BLaER1 treated with 17β-estradiol and CSF1 and Interleukin-3, amounts not matched to agents 10 nM and 100 nM (cell line): ENCODE data around the gene PRMT2.
A peak's percentile ranks its signal among the peaks of the same experiment; 100 is the strongest.
"Not testable (repeated sequence)": the region's sequence is repeated elsewhere in the genome, so short reads cannot be mapped to it uniquely, and the experiment has no call there.

Experiments used
- H3K27ac ChIP-seq, 11 experiments: shearing (Covaris generic); formaldehyde crosslinking; 2 replicates each; pipeline ENCODE4 v1.8.1; 2022
- H3K27me3 ChIP-seq, 11 experiments: shearing (Covaris generic); formaldehyde crosslinking; 2 replicates each; pipeline ENCODE4 v1.8.1; 2022
- H3K36me3 ChIP-seq, 11 experiments: shearing (Covaris generic); formaldehyde crosslinking; 2 replicates each; pipeline ENCODE4 v1.8.1; 2022
- H3K4me1 ChIP-seq, 10 experiments: shearing (Covaris generic); formaldehyde crosslinking; 2 replicates each; pipeline ENCODE4 v1.8.1; 2022
- H3K4me2 ChIP-seq, 11 experiments: shearing (Covaris generic); formaldehyde crosslinking; 2 replicates each; pipeline ENCODE4 v1.8.1; 2022
- H3K4me3 ChIP-seq, 10 experiments: shearing (Covaris generic); formaldehyde crosslinking; 2 replicates each; pipeline ENCODE4 v1.8.1; 2022
- H3K9ac ChIP-seq, 11 experiments: shearing (Covaris generic); formaldehyde crosslinking; 2 replicates each; pipeline ENCODE4 v1.8.1; 2022
- H3K9me3 ChIP-seq, 11 experiments: shearing (Covaris generic); formaldehyde crosslinking; replicated peaks in 1 of 11; 2 replicates each; pipeline ENCODE4 v1.8.1; 2022
- H4K20me1 ChIP-seq, 11 experiments: shearing (Covaris generic); formaldehyde crosslinking; 2 replicates each; pipeline ENCODE4 v1.8.1; 2022
- Cebpa-rat ChIP-seq, 11 experiments: shearing (Covaris generic); IDR thresholded peaks; 2 replicates each; pipeline ENCODE4 v1.8.1; 2022

Gene PRMT2

DNA sequence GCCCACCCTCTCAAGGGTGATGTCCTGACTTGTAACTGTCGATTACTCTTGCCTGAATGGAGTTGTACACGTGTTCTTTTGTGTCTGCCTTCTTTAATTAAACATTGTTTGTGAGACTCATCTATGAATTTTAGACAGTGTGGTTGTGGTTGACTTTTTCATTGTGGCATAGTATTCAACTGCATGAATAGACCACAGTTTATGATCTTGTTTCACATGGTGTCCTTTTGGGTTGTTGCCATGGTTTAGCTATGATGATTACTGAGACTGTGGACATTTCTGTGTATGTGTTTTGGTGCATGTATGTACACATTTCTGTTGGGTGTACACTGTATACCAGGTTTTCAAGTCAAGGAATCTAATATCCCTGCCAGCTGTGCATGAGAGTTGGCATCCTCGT is 30.1 kb downstream of the PRMT2 start:
- peaks cover 0 to 39% (median 0%) of the 10 kb centered on the region in 11 experiments; a peak in 4 of 22 replicates for H4K20me1 ChIP-seq
- H3K4me1 ChIP-seq, result peaks cover 3 to 30% (median 22%) of the 10 kb centered on the region in 10 experiments; a peak in 18 of 20 replicates
- peaks cover 17 to 24% (median 22%) of the 10 kb centered on the region in 11 experiments for H3K27me3 ChIP-seq
- H3K36me3 ChIP-seq, result peaks cover 0 to 39% (median 15%) of the 10 kb centered on the region in 11 experiments; a peak in 18 of 22 replicates
- no peaks in the 10 kb centered on the region for H3K9me3 ChIP-seq
- no peak overlapping the region for H3K4me3 ChIP-seq
- no peak for TF ChIP-seq Cebpa-rat (IDR thresholded peaks at IDR 0.05)
- H3K27ac ChIP-seq, result no peak overlapping the region
- H3K4me2 ChIP-seq, result no peak overlapping the region
- no peak overlapping the region for H3K9ac ChIP-seq

DNA sequence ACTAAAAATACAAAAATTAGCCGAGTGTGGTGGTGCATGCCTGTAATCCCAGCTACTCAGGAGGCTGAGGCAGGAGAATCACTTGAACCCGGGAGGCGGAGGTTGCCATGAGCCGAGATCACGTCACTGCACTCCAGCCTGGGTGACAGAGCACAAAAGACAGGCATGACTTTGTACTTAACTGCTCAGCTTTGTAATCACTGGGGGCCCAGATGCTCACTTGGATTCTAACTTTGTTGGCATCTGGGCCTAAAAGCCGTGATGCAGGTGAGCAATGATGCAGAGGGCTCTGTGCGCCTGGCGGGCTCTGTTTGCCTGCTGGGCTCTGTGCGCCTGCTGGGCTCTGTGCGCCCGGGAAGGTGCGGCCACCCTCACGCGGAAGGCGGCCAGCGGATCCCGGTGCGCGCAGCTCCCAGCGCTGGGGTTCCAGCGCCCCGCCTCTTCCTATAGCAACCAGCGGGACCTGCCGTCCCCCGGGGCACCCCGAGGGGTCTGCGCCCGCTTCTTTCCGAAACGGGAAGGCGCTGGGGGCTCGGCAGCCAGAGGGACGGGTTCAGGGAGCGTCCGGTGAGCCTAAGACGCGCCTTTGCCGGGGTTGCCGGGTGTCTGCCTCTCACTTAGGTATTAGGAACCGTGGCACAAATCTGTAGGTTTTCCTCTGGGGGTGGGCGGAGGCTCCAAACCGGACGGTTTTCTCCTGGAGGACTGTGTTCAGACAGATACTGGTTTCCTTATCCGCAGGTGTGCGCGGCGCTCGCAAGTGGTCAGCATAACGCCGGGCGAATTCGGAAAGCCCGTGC is 31.7 kb downstream of the PRMT2 start:
- Histone ChIP-seq H3K27ac (peak overlapping the region in 8 of 11 experiments; percentile 3 to 45 (median 26); a peak in 8 of 22 replicates), H3K4me1 (peaks cover 3 to 27% (median 21%) of the 10 kb centered on the region in 10 experiments; a peak in 18 of 20 replicates), H3K36me3 (peaks cover 0 to 34% (median 15%) of the 10 kb centered on the region in 11 experiments; a peak in 18 of 22 replicates), H3K9ac (peak overlapping the region; percentile 50 to 72 (median 65); a peak in 21 of 22 replicates), H3K27me3 (peaks cover 17 to 24% (median 22%) of the 10 kb centered on the region in 11 experiments), H3K4me2 (peak overlapping the region; percentile 91 to 100 (median 97)), H3K4me3 (peak overlapping the region; percentile 56 to 77 (median 67)), H3K9me3 (no peaks in the 10 kb centered on the region), H4K20me1 (peaks cover 0 to 27% (median 0%) of the 10 kb centered on the region in 11 experiments; a peak in 3 of 22 replicates)
- no peak for TF ChIP-seq Cebpa-rat (IDR thresholded peaks at IDR 0.05)

DNA sequence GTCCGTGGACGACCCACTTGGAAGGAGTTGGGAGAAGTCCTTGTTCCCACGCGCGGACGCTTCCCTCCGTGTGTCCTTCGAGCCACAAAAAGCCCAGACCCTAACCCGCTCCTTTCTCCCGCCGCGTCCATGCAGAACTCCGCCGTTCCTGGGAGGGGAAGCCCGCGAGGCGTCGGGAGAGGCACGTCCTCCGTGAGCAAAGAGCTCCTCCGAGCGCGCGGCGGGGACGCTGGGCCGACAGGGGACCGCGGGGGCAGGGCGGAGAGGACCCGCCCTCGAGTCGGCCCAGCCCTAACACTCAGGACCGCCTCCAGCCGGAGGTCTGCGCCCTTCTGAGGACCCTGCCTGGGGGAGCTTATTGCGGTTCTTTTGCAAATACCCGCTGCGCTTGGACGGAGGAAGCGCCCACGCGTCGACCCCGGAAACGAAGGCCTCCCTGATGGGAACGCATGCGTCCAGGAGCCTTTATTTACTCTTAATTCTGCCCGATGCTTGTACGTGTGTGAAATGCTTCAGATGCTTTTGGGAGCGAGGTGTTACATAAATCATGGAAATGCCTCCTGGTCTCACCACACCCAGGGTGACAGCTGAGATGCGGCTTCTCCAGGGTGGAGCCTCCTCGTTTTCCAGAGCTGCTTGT is 32.4 kb downstream of the PRMT2 start:
- no peak for TF ChIP-seq Cebpa-rat (IDR thresholded peaks at IDR 0.05)
- Histone ChIP-seq H3K9ac (peak overlapping the region; percentile 50 to 72 (median 65); a peak in 21 of 22 replicates), H3K27me3 (peaks cover 17 to 24% (median 22%) of the 10 kb centered on the region in 11 experiments)

DNA sequence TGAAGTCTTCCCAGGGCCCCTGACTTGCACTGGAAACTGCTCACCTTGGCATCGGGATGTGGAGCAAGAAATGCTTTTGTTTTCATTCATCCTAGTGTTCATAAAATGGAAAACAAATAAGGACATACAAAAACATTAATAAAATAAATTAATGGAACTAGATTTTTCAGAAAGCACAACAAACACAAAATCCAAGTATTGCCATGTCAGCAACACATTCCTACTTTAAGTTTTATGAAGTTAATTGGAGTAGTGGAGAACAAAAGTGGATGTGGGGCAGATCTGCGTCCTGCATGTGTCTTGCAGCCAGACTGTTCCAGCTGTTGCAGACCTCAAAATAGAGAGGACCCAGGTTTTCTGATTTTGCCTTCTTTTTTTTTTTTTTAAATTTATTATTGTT is 32.9 kb downstream of the PRMT2 start:
- peak overlapping the region in 7 of 11 experiments; percentile 57 to 70 (median 65); a peak in 4 of 22 replicates for H3K9ac ChIP-seq
- peaks cover 0 to 23% (median 15%) of the 10 kb centered on the region in 11 experiments; a peak in 18 of 22 replicates for H3K36me3 ChIP-seq
- peaks cover 0 to 14% (median 0%) of the 10 kb centered on the region in 11 experiments; a peak in 3 of 22 replicates for H4K20me1 ChIP-seq
- H3K9me3 ChIP-seq, result no peaks in the 10 kb centered on the region
- TF ChIP-seq Cebpa-rat (IDR thresholded peaks at IDR 0.05), result no peak
- peaks cover 17 to 24% (median 22%) of the 10 kb centered on the region in 11 experiments for H3K27me3 ChIP-seq
- H3K4me2 ChIP-seq, result peak overlapping the region; percentile 91 to 100 (median 97)
- H3K27ac ChIP-seq, result 0 out of 22 replicates have a peak overlapping the region, but pooled peaks of 1 of the 11 experiments have one; percentile 44
- H3K4me3 ChIP-seq, result peak overlapping the region; percentile 56 to 77 (median 67); a peak in 19 of 20 replicates
- H3K4me1 ChIP-seq, result peaks cover 3 to 27% (median 21%) of the 10 kb centered on the region in 10 experiments; a peak in 18 of 20 replicates

More for the DNA sequence above, 32.4 kb downstream of the PRMT2 start:
- H3K4me3 ChIP-seq, result peak overlapping the region; percentile 56 to 77 (median 67)
- H3K27ac ChIP-seq, result peak overlapping the region in 8 of 11 experiments; percentile 3 to 45 (median 26); a peak in 9 of 22 replicates
- peaks cover 3 to 27% (median 21%) of the 10 kb centered on the region in 10 experiments; a peak in 18 of 20 replicates for H3K4me1 ChIP-seq
- H3K36me3 ChIP-seq, result peaks cover 0 to 29% (median 15%) of the 10 kb centered on the region in 11 experiments; a peak in 18 of 22 replicates
- peak overlapping the region; percentile 91 to 100 (median 97) for H3K4me2 ChIP-seq
- H3K9me3 ChIP-seq, result no peaks in the 10 kb centered on the region
- peaks cover 0 to 20% (median 0%) of the 10 kb centered on the region in 11 experiments; a peak in 3 of 22 replicates for H4K20me1 ChIP-seq

DNA sequence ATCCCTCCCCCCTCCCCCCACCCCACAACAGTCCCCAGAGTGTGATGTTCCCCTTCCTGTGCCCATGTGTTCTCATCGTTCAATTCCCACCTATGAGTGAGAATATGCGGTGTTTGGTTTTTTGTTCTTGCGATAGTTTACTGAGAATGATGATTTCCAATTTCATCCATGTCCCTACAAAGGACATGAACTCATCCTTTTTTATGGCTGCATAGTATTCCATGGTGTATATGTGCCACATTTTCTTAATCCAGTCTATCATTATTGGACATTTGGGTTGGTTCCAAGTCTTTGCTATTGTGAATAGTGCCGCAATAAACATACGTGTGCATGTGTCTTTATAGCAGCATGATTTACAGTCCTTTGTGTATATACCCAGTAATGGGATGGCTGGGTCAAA is 33.4 kb downstream of the PRMT2 start:
- peaks cover 17 to 24% (median 22%) of the 10 kb centered on the region in 11 experiments for H3K27me3 ChIP-seq
- not testable (repeated sequence) for H3K9me3 ChIP-seq, H3K27ac ChIP-seq, H3K4me3 ChIP-seq, H4K20me1 ChIP-seq, H3K9ac ChIP-seq
- peaks cover 3 to 27% (median 21%) of the 10 kb centered on the region in 10 experiments; a peak in 18 of 20 replicates for H3K4me1 ChIP-seq
- 0 out of 22 replicates have a peak overlapping the region, but pooled peaks of 1 of the 11 experiments have one; percentile 64 for H3K4me2 ChIP-seq
- H3K36me3 ChIP-seq, result peaks cover 0 to 19% (median 14%) of the 10 kb centered on the region in 11 experiments; a peak in 18 of 22 replicates

DNA sequence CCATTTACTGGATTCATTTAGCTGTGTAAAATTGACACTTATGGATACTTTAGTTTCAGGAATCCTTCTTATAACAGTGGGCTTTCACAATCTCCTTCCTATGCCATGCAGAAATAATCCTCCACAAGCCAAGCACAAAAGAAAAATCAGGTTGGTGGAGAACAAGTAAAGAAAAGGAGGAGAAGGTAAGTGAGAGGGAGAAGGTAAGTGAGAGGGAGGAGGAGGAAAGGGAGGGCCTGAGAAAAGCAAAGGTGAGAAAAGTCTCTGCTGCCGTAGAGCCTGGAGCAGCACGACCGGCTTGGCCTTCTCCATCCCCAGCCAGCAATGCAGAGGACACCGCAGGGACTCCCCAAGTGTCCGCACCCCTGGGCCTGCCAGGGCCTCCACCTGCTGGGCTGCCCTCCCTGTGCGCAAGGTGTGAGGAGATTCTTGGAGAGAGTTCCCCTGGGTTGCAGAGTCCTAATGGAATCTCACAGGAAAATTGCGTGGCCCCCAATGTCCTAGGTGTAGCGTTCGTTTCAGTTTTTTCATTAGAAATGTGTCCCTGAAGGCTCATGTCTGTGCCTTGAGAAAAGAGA is 39.0 kb downstream of the PRMT2 start:
- Histone ChIP-seq H3K27me3 (no peaks in the 10 kb centered on the region), H3K4me2 (no peak overlapping the region), H3K4me3 (no peak overlapping the region)

DNA sequence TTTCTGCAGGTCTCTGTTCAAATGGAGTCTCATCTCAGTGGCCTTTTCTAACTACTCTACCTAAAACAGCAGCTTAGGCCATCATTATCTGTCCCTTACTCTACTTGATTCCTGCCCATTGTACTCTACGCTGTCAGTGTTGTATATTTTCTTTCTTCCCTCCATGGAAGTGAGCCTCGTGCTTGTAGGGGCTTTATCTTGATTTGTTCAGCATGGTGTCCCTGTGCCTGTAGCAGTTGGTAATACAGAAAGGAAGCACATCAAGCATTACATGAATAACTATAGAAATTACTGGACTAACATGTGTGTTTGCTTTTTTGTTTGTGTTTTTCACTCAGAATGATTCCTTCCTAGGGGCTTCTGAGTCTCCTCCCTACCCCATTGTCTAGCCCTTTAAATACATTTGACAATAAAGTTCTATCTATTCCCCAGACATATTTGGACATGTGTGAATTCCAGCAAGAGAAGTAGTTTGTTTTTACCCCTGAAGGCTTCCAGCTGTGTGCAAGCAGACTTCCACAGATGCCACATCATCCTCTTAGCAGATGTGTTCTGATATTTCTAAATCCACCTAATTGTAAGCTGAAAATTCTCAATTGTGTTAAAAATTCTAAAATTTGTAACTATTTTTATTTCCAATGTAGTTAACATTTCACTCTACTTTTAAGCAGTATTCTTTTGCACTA is 40.3 kb downstream of the PRMT2 start:
- Histone ChIP-seq H3K9me3 (no peaks in the 10 kb centered on the region), H3K36me3 (no peaks in the 10 kb centered on the region), H3K4me1 (no peaks in the 10 kb centered on the region), H3K4me2 (no peak overlapping the region), H3K27ac (no peak overlapping the region), H4K20me1 (no peaks in the 10 kb centered on the region), H3K9ac (no peak overlapping the region), H3K27me3 (no peaks in the 10 kb centered on the region), H3K4me3 (no peak overlapping the region)
- no peak for TF ChIP-seq Cebpa-rat (IDR thresholded peaks at IDR 0.05)

More for the DNA sequence above, 39.0 kb downstream of the PRMT2 start:
- peaks cover 0 to 2% (median under 1%) of the 10 kb centered on the region in 10 experiments; a peak in 10 of 20 replicates for H3K4me1 ChIP-seq
- no peaks in the 10 kb centered on the region for H4K20me1 ChIP-seq
- no peak overlapping the region for H3K9ac ChIP-seq
- H3K36me3 ChIP-seq, result no peaks in the 10 kb centered on the region
- H3K27ac ChIP-seq, result no peak overlapping the region
- H3K9me3 ChIP-seq, result no peaks in the 10 kb centered on the region
- TF ChIP-seq Cebpa-rat (IDR thresholded peaks at IDR 0.05), result no peak

DNA sequence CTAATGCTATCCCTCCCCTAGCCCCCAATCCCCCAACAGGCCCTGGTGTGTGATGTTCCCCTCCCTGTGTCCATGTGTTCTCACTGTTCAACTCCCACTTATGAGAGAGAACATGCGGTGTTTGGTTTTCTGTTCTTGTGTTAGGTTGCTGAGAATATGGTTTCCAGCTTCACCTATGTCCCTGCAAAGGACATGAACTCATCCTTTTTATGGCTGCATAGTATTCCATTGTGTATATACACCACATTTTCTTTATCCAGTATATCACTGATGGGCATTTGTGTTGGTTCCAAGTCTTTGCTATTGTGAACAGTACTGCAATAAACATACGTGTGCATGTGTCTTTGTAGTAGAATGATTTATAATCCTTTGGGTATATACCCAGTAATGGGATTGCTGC is 41.1 kb downstream of the PRMT2 start:
- H3K4me2 ChIP-seq, H3K36me3 ChIP-seq, H3K9me3 ChIP-seq, H3K4me1 ChIP-seq, H3K27me3 ChIP-seq, H4K20me1 ChIP-seq, H3K4me3 ChIP-seq, H3K9ac ChIP-seq, H3K27ac ChIP-seq: not testable (repeated sequence)

DNA sequence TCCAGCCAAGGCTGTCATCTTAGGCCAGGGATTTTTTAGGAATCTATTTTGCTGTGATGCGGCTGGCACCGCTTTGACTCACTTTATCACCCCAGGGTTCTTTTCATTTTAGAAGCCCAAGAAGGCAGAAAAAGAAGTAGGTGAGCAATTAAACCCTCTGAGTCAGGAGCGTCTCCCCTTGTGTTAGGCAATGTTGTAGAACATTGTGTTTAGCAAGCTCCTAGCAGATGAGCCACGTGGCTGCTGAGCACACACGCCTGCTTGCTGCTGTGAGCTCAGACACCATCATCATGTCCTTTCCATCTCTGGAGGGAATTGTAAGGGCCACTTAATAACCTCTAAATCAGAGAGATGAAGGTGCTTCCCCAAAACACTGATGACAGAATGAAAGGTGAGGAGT is 46.1 kb downstream of the PRMT2 start:
- H3K4me3 ChIP-seq, H3K27me3 ChIP-seq, H3K9me3 ChIP-seq, H3K4me1 ChIP-seq, H3K9ac ChIP-seq, H4K20me1 ChIP-seq, H3K4me2 ChIP-seq, H3K36me3 ChIP-seq, H3K27ac ChIP-seq: not testable (repeated sequence)

DNA sequence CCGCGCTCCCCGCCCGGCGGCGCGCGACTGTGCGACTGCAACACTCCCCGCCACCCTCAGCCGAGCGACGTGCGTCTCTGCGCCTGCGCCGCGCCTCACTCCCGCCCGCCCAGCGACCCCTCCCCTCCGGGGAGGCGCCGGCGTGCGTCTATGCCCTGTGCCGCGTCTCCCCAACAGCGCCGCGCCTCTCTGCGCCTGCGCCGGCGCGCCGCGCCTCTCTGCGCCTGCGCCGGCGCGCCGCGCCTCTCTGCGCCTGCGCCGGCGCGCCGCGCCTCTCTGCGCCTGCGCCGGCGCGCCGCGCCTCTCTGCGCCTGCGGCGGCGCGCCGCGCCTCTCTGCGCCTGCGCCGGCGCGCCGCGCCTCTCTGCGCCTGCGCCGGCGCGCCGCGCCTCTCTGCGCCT is 63.2 kb downstream of the PRMT2 start:
- not testable (repeated sequence) for H3K4me3 ChIP-seq, H3K9me3 ChIP-seq, H3K4me1 ChIP-seq, H3K9ac ChIP-seq, H3K27me3 ChIP-seq, H3K27ac ChIP-seq, H3K36me3 ChIP-seq, H4K20me1 ChIP-seq, H3K4me2 ChIP-seq

DNA sequence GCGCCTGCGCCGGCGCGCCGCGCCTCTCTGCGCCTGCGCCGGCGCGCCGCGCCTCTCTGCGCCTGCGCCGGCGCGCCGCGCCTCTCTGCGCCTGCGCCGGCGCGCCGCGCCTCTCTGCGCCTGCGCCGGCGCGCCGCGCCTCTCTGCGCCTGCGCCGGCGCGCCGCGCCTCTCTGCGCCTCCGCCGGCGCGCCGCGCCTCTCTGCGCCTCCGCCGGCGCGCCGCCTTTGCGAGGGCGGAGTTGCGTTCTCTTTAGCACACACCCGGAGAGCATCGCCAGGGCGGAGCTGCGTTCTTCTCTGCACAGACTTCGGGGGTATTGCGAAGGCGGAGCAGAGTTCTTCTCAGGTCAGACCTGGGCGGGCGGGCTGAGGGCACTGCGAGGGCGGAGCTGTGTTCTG is 63.6 kb downstream of the PRMT2 start:
- H3K9ac ChIP-seq, H3K4me1 ChIP-seq, H4K20me1 ChIP-seq, H3K4me3 ChIP-seq, H3K36me3 ChIP-seq, H3K27me3 ChIP-seq, H3K4me2 ChIP-seq, H3K9me3 ChIP-seq, H3K27ac ChIP-seq: not testable (repeated sequence)
